ENCODE measurements around the gene GPS1.

GPS1 gene

DNA sequence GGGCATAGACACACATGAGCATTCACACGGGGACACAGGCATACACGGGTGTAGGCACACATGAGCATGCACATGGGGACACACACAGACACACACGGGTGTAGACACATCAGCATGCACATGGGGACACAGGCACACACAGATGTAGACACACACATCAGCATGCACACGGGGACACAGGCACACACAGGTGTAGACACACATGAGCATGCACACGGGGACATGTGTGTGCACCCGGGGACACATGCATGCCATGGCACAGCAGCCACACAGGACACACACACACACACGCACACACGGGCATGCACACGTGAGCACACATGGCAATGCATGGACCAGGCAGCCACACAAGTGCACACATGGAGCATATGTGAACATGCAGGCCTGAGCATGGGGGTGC lies 9.0 kb upstream of the GPS1 start:
- TF ChIP-seq, protein P1, sequence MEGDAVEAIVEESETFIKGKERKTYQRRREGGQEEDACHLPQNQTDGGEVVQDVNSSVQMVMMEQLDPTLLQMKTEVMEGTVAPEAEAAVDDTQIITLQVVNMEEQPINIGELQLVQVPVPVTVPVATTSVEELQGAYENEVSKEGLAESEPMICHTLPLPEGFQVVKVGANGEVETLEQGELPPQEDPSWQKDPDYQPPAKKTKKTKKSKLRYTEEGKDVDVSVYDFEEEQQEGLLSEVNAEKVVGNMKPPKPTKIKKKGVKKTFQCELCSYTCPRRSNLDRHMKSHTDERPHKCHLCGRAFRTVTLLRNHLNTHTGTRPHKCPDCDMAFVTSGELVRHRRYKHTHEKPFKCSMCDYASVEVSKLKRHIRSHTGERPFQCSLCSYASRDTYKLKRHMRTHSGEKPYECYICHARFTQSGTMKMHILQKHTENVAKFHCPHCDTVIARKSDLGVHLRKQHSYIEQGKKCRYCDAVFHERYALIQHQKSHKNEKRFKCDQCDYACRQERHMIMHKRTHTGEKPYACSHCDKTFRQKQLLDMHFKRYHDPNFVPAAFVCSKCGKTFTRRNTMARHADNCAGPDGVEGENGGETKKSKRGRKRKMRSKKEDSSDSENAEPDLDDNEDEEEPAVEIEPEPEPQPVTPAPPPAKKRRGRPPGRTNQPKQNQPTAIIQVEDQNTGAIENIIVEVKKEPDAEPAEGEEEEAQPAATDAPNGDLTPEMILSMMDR (IDR thresholded peaks at IDR 0.05; ENCODE audit: insufficient read depth, low read length, poor library complexity, severe bottlenecking) = no peak

DNA sequence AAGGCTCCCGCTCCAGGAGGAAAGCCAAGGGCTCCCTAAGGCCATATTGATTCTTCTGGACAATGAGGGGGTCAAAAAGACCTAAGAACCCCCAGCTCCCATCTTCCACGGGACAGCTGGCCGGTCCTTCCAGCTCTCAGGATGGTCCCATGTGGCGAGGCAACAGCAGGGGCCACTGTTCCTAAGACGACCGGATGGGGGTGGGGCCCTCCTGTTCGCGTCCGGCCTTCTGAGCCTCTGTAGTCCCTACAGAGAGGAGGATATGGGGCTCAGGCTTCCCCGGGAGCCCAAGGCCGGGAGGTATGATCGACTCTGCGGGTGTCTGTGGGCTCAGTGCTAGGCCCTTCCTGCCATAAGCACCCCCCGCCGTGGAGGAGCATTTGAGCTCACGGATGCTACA lies 8.2 kb upstream of the GPS1 start:
- peaks cover 2% of the 10 kb centered on the region for H3K36me3 ChIP-seq (ENCODE audit: control insufficient read depth, insufficient read depth, low read length)
- no peak for DNase-seq (ENCODE audit: extremely low read depth, insufficient read length)
- H3K27me3 ChIP-seq (replicated peaks; ENCODE audit: control insufficient read depth, insufficient read depth, low read length) = no peaks in the 10 kb centered on the region
- H3K4me3 ChIP-seq (replicated peaks; ENCODE audit: low read depth, low read length) = no peak overlapping the region
- TF ChIP-seq, protein P1 (IDR thresholded peaks at IDR 0.05; ENCODE audit: insufficient read depth, low read length, poor library complexity, severe bottlenecking) = no peak

More for the DNA sequence above, 9.0 kb upstream of the GPS1 start:
- Histone ChIP-seq H3K4me3 (replicated peaks; ENCODE audit: low read depth, low read length) (no peak overlapping the region), H3K27me3 (replicated peaks; ENCODE audit: control insufficient read depth, insufficient read depth, low read length) (no peaks in the 10 kb centered on the region), H3K36me3 (ENCODE audit: control insufficient read depth, insufficient read depth, low read length) (no peaks in the 10 kb centered on the region)
- DNase-seq (ENCODE audit: extremely low read depth, insufficient read length) = no peak

DNA sequence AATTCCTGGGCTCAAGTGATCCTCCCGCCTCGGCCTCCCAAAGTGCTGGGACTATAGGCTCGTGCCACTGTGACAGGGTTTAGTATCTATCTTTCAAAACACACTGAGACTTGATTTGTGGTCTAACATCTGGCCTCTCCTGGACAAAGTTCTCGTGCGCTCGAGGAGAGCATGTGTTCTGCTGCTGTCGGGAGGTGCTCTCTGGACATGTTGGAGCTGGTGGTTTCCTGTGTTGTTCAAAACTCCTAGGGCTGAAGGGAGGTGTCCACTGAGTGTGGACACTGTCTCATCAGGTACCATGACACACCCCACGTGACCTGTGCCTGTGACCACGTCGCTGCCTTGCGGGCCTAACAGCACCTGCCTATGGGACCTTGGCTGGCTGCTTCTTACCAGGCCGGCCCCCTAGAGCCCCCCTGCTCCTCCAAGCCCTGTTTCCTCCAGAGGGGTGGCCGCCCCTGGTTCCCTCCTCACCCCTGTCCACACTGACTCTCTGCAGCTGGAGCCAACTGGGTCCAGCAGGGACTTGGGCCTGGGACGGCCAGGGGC lies 5.7 kb upstream of the GPS1 start:
- Histone ChIP-seq H3K27me3 (replicated peaks; ENCODE audit: control insufficient read depth, insufficient read depth, low read length) (no peaks in the 10 kb centered on the region), H3K4me3 (replicated peaks; ENCODE audit: low read depth, low read length) (no peak overlapping the region), H3K36me3 (ENCODE audit: control insufficient read depth, insufficient read depth, low read length) (peaks cover 2% of the 10 kb centered on the region)
- no peak for DNase-seq (ENCODE audit: extremely low read depth, insufficient read length)
- TF ChIP-seq, protein P1 (IDR thresholded peaks at IDR 0.05; ENCODE audit: insufficient read depth, low read length, poor library complexity, severe bottlenecking) = no peak

DNA sequence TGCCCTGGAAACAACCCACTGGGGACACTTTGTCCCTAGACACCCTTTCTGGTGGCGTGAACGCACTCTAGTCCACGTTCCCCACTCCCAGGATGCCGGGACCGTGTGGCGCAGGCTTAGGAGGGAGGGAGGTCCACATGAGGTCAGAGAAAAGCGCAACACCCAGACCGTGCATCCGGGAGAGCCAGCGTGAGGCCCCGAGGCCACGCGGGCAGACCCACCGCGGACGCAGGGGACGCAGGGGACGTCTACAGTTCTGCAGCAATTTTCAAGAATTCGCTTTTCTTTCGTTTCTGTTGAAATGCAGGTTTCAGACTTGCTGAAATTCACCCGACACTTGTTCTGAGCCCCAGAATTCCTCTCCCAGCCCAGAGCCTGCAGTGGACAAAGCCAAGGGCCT lies 4.8 kb upstream of the GPS1 start:
- TF ChIP-seq, protein P1 (IDR thresholded peaks at IDR 0.05; ENCODE audit: insufficient read depth, low read length, poor library complexity, severe bottlenecking) = no peak
- no peak for DNase-seq (ENCODE audit: extremely low read depth, insufficient read length)
- H3K27me3 ChIP-seq (replicated peaks; ENCODE audit: control insufficient read depth, insufficient read depth, low read length) = no peaks in the 10 kb centered on the region
- H3K36me3 ChIP-seq (ENCODE audit: control insufficient read depth, insufficient read depth, low read length) = peaks cover 2% of the 10 kb centered on the region
- no peak overlapping the region for H3K4me3 ChIP-seq (replicated peaks; ENCODE audit: low read depth, low read length)

DNA sequence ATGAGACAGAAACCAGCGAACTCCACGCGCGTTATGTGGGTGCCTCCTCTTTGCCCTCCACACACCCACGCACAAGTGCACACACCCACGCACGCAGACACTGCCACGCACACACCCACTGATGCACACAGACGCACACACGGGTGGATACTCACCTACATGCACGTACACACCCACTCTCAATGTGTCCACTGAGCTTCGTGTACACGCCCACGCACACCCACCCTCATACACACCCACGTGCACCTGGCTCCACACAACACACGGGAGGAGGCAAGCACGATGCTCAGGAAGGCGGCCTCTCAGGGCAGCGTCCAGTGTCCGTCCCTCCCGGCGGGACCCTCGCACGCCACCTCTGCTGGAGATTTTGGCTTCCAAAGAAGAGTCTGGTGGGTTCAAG lies 4.3 kb upstream of the GPS1 start:
- Histone ChIP-seq H3K36me3 (ENCODE audit: control insufficient read depth, insufficient read depth, low read length) (peaks cover 2% of the 10 kb centered on the region), H3K4me3 (replicated peaks; ENCODE audit: low read depth, low read length) (no peak overlapping the region), H3K27me3 (replicated peaks; ENCODE audit: control insufficient read depth, insufficient read depth, low read length) (no peaks in the 10 kb centered on the region)
- TF ChIP-seq, protein P1 (IDR thresholded peaks at IDR 0.05; ENCODE audit: insufficient read depth, low read length, poor library complexity, severe bottlenecking) = no peak
- DNase-seq (ENCODE audit: extremely low read depth, insufficient read length) = no peak
